NCI-H146 treated with DMSO at 0.1 percent for 48 hours (cell line): ENCODE results near the gene PPP1R9B.

Experiments used
- DNase-seq: peaks from one replicate; lab custom pipeline; 2025; ENCODE audit not compliant: unreplicated experiment; lab: John Stamatoyannopoulos, UW

The PPP1R9B gene

DNA sequence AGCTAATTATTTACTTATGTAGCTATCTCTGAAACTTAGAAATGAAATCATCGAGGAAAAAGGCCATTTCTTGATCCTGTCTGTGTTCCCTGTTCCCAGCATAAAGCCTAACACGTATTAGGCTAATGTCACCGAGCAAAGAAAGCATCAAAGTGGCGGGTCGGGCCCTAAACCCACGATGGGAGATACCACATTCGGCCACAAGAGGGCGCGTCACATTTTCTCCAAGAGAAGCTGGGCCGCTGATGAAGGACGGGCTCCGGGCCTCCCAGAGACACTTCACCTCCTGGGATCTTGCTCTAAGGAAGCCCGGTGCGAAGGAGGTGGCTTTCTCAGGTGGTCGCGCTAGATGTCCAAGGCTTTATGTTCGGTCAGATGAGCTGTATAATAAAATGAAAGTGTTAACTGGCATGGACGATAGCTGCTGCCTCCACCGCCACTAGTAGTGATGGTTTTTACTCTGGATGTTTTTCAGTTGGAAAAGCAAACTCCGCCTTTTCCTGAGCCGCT lies 56.2 kb downstream of the PPP1R9B start:
- DNase-seq, result peak; percentile 73

- no peak for DNase-seq
Measured at GRCh38 chr17:50093807-50094206, 56.7 kb downstream of the PPP1R9B start.

GRCh38 chr17:50093246-50093645 lies 57.2 kb downstream of the PPP1R9B start:
- no peak for DNase-seq

DNA sequence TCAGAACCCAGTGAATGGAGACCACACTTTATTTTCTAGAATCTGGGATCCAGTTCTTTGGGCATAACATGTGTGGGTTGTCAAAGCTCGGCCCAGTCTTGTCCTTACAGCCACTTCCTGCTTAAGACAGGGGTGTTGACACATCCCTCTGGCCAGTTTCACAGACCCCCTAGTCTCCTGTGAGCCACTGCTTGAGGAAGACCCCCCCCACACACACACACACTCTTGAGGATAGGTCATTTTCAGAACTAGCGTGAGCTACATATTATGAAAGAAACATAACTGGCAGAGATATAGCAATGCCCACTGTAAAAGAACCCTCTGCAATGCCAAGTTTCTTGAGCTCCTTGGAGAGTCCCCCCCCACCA lies 58.6 kb downstream of the PPP1R9B start:
- DNase-seq, result no peak

GRCh38 chr17:50090971-50091917 lies 59.2 kb downstream of the PPP1R9B start:
- DNase-seq, result no peak

- DNase-seq, result no peak
Measured at GRCh38 chr17:50090071-50090470, 60.4 kb downstream of the PPP1R9B start.

GRCh38 chr17:50088952-50089825 lies 61.3 kb downstream of the PPP1R9B start:
- DNase-seq, result no peak

GRCh38 chr17:50087912-50088405 lies 62.5 kb downstream of the PPP1R9B start:
- DNase-seq, result no peak

- peak; percentile 40 for DNase-seq
Measured at GRCh38 chr17:50087246-50087911, 63.1 kb downstream of the PPP1R9B start.
